OCI-LY1 (cell line): ENCODE data around the gene CASZ1.

Experiments used
- EZH2 ChIP-seq: fragments of 200-600 bp; sonication (generic), shearing (Covaris generic); IDR thresholded peaks from 2 replicates; pipeline ENCODE4 v1.8.0; 2017; ENCODE audit warnings: borderline replicate concordance, mixed run types, mild to moderate bottlenecking, antibody characterized with exemption, low read length, moderate library complexity, mixed read lengths
- TF ChIP-seq, protein P1 (sequence below): fragments of 200-600 bp; sonication (generic), shearing (Covaris generic); IDR thresholded peaks from 2 replicates; pipeline ENCODE4 v1.5.1; 2017; ENCODE audit warnings: mild to moderate bottlenecking, antibody characterized with exemption, low read length, moderate library complexity, mixed read lengths

DNA sequence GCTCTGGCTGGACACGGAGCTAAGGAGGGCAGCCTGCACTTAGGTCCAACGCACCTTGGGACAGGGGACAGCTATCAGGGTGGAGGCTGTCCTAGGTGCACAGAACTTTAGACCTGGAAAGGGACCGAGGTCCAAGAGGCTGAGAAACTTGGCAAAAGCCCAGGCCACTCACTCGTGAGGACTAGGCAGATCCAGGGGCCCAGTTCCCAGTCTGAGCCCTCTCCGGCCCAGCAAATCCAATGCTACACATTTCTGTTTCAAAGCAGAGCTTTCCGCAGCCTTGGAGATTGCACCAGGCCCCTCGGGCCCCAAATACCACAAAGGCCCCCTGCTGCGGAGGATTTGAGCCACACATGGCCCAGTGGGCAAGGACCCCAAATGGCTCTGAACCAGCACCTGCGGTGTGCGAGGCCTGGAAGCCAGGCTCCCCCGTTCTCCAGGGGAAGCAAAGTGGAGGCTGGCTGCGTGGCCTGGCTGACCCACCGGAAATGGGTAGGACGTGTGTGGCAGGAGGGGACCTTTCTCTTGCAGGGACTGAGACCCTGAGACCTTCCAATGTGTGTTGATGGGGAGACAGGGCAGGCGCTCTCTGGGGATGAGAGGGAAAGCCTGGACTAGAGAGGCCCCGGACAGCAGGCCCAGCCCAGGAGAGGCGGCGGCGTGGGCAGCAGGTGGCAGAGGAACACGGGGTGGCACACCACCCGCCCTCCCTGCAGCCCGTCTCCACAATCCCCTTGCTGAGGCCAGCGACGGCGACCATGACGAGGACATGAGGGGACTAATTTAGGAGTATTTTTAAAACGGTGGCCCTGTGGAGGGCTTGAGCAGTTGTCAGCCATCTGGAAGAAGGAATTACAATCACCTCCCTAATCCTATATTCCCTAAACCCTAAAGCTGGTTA lies 118.7 kb downstream of the CASZ1 start:
- TF ChIP-seq, protein P1, sequence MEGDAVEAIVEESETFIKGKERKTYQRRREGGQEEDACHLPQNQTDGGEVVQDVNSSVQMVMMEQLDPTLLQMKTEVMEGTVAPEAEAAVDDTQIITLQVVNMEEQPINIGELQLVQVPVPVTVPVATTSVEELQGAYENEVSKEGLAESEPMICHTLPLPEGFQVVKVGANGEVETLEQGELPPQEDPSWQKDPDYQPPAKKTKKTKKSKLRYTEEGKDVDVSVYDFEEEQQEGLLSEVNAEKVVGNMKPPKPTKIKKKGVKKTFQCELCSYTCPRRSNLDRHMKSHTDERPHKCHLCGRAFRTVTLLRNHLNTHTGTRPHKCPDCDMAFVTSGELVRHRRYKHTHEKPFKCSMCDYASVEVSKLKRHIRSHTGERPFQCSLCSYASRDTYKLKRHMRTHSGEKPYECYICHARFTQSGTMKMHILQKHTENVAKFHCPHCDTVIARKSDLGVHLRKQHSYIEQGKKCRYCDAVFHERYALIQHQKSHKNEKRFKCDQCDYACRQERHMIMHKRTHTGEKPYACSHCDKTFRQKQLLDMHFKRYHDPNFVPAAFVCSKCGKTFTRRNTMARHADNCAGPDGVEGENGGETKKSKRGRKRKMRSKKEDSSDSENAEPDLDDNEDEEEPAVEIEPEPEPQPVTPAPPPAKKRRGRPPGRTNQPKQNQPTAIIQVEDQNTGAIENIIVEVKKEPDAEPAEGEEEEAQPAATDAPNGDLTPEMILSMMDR = no peak
- no peak for TF ChIP-seq EZH2
